GM12864 (cell line): ENCODE results near the gene NPIPB6.
A peak's percentile ranks its signal among the peaks of the same experiment; 100 is the strongest.

ENCODE experiments used
- DNase-seq: peaks from one replicate; pipeline ENCODE4 v3.0.0-alpha.2; 2011; ENCODE audit warnings: low read depth
- H3K4me3 ChIP-seq: 2 replicates; pipeline ENCODE4 v1.5.1; 2011; ENCODE audit warnings: mild to moderate bottlenecking, low read depth, low read length, control low read depth
- TF ChIP-seq, protein P1 (sequence below): IDR thresholded peaks from 2 replicates; pipeline ENCODE4 v1.5.1; 2011; ENCODE audit warnings: low read depth, mild to moderate bottlenecking, moderate library complexity, low read length, control low read depth, inconsistent platforms; ENCODE audit errors: missing control alignments

NPIPB6 gene

DNA sequence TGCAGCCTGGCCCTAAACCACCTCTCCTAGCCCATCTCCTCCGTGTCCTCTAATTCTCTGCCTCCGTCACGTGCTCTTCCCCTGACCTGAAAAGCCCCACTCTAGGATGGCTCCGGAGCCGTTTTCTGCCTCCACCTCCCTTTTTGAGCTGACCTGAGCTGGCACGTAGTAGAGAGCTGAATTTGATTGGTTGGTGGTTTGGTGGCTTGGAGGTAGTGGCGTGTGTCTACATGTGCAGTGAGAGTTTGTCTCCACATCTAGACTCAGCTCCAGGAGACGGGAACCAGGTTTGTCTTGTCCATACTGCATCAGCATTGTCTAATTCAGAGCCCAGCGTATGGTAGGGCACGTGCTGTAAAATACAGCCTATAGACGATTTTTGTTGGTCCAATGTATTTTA, 68.0 kb downstream of the NPIPB6 start:
- no peak overlapping the region for H3K4me3 ChIP-seq
- DNase-seq: no peak
- TF ChIP-seq, protein P1, sequence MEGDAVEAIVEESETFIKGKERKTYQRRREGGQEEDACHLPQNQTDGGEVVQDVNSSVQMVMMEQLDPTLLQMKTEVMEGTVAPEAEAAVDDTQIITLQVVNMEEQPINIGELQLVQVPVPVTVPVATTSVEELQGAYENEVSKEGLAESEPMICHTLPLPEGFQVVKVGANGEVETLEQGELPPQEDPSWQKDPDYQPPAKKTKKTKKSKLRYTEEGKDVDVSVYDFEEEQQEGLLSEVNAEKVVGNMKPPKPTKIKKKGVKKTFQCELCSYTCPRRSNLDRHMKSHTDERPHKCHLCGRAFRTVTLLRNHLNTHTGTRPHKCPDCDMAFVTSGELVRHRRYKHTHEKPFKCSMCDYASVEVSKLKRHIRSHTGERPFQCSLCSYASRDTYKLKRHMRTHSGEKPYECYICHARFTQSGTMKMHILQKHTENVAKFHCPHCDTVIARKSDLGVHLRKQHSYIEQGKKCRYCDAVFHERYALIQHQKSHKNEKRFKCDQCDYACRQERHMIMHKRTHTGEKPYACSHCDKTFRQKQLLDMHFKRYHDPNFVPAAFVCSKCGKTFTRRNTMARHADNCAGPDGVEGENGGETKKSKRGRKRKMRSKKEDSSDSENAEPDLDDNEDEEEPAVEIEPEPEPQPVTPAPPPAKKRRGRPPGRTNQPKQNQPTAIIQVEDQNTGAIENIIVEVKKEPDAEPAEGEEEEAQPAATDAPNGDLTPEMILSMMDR: no peak

DNA sequence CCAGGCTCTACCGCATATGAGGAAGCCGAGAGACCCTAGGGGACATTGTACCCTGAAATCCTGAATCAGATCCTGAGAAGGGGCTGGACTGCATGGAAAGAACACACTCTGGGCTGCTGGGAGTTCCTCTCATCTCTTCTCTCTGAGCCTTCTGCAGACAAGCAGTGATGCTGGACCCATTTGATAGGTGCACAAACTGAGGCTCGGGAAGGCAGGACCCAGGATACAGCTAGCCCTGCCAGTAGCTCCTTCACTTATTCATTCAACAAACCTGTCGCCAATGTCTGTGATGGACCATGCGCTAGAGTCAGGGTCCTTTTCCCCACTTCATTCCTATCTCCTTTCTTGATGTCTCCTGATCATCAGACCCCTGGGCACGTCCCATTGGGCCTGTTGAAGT, 69.1 kb downstream of the NPIPB6 start:
- TF ChIP-seq, protein P1: no peak

DNA sequence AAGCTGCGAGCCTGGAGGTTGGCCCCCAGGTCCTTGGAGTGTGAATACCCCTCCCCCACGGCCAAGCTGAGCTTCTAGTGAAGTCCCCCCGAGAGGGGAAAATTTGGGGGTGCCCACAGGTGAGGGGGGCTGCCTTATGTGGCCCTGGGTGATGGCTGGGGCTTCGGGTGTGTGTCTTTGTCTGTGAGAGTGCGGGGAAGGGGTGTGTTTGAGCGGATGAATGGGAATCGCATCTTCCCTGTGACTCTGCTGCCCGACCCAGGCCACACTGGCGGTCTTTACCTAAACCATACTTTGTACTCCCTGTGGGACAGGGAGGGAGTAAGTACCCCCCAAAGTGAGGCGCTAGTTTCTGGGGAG, 69.7 kb downstream of the NPIPB6 start:
- TF ChIP-seq, protein P1: no peak
- DNase-seq: no peak
- H3K4me3 ChIP-seq: no peak overlapping the region

More for the DNA sequence above, 69.1 kb downstream of the NPIPB6 start:
- H3K4me3 ChIP-seq: no peak overlapping the region
- no peak for DNase-seq

DNA sequence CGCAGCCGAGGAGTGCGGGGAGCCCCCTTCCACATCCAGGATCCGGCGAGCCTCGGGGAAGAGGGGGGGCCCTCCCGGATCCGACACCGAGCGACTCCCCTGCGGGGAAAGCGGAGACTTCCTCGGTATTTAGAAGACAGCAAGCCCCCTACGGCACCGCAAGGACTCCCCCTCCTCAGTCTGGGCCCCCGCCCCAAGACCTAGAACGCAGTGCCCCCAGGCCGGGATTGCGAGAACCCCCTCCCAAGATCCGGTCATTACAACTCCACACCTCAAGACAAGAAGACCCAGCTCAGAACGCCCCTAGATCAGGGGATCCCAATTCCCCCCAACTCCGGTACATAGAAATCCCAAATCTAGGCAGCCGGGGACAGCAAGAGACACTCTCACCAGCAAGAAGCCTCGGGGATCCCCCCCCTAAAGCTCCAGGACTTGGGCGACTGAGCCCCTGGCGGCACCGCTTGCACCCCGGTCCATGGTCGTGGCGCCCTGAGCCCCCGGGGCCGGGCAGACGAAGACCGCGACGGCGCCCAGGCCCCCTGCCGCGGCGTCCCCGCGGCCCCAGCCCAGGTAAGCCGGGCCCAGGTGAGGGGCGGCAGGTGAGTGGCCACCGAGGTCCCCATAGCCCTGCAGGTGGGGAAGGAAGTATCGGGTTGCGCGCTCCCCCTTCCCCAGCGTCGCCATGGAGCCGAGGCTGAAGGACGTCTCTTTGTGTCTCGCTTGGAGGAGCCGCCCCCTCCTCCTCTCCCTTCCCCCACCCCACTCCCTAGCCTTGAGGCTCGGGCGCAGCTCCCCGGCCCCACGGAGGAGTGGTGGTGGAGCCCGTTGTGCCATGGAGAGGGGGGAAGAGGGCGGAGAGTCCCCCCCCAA, 70.3 kb downstream of the NPIPB6 start:
- TF ChIP-seq, protein P1: no peak
- DNase-seq: no peak

More for the DNA sequence above, 70.3 kb downstream of the NPIPB6 start:
- H3K4me3 ChIP-seq: peak overlapping the region; percentile 40
